ENCODE results near the gene TEX2.

DNA sequence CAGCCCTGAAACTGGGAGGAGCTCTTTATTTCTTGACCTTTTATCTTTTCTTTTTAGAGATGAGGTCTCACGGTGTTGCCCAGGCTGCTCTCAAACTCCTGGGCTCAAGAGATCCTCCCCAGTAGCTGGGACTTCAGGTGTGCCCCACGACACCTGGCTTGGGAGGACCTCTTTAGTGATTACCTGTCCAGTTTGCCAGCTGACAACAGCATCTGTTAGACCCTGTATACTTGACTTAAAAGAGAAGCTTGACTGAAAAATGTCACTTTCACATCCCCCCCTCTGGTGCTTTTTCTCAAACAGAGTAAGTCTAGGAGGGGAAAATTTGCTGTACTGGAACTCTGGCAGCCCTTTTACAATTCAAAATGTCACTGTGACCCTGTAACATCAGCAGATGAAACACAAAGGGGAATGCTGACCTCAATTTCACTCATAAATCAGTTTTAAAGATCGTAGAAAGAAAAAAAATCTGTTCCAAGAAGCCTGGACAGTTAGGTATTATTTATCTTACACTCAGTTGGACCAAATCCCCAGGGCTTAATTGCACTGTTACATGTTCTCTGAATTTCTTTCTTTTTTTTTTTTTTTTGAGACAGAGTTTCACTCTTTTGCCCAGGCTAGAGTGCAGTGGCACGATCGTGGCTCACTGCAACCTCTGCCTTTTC lies 131.3 kb downstream of the TEX2 start:
- TF ChIP-seq JUN (IDR thresholded peaks at IDR 0.05; ENCODE audit: borderline replicate concordance, insufficient read depth, insufficient read length, low read depth) (no peak), POLR2A (IDR thresholded peaks at IDR 0.05; ENCODE audit: low read depth, low read length) (no peak), EZH2 (IDR thresholded peaks at IDR 0.05; ENCODE audit: borderline replicate concordance, low read depth, low read length, severe bottlenecking) (no peak), GATA2 (IDR thresholded peaks at IDR 0.05; ENCODE audit: insufficient read depth, insufficient read length, low read depth, low read length) (no peak), POLR2AphosphoS5 (IDR thresholded peaks at IDR 0.05; ENCODE audit: insufficient read depth, low read depth, low read length) (no peak), MYC (IDR thresholded peaks at IDR 0.05; ENCODE audit: low read depth, low read length) (no peak)
- TF ChIP-seq, protein P1, sequence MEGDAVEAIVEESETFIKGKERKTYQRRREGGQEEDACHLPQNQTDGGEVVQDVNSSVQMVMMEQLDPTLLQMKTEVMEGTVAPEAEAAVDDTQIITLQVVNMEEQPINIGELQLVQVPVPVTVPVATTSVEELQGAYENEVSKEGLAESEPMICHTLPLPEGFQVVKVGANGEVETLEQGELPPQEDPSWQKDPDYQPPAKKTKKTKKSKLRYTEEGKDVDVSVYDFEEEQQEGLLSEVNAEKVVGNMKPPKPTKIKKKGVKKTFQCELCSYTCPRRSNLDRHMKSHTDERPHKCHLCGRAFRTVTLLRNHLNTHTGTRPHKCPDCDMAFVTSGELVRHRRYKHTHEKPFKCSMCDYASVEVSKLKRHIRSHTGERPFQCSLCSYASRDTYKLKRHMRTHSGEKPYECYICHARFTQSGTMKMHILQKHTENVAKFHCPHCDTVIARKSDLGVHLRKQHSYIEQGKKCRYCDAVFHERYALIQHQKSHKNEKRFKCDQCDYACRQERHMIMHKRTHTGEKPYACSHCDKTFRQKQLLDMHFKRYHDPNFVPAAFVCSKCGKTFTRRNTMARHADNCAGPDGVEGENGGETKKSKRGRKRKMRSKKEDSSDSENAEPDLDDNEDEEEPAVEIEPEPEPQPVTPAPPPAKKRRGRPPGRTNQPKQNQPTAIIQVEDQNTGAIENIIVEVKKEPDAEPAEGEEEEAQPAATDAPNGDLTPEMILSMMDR (IDR thresholded peaks at IDR 0.05; ENCODE audit: extremely low read depth in 1 of 2, insufficient read depth in 1 of 2, low read depth in 1 of 2, low read length in 2 of 2), result no peak

All from endothelial cell of umbilical vein (primary cell).